A673 (cell line): Measurements from ENCODE around the gene ME2.

Experiments used
- EZH2 ChIP-seq: fragments of 200-600 bp; sonication (generic); IDR thresholded peaks from 2 replicates; pipeline ENCODE4 v1.6.1; 2017; ENCODE audit warnings: borderline replicate concordance, low read depth, mild to moderate bottlenecking, mixed read lengths, antibody characterized with exemption, low read length; ENCODE audit not compliant: poor library complexity, severe bottlenecking
- TF ChIP-seq, protein P1 (sequence below): fragments of 300-800, 200-600 bp; sonication (generic); conservative IDR thresholded peaks from 2 replicates; pipeline ENCODE4 v1.5.1; 2017; ENCODE audit warnings: low read depth, mild to moderate bottlenecking, antibody characterized with exemption, low read length, moderate library complexity, mixed read lengths

DNA sequence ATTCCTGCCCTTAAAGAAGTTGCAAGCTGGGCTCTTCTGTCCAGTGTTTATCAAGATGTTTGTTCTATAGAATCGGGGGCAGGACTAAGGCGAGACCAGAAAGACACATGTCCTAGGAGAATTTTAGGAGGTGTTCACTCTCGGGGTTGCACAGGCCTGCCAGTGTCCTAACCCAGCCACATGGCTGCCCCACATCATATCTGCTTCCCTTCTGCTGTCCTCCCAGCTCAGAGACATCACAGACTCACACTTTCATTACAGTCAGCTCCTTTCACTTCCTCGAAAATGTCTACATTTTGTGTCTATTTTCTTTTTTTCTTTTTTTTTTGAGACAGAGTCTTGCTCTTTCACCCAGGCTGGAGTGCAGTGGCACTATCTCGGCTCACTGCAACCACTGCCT, 48.4 kb upstream of the ME2 start:
- TF ChIP-seq, protein P1, sequence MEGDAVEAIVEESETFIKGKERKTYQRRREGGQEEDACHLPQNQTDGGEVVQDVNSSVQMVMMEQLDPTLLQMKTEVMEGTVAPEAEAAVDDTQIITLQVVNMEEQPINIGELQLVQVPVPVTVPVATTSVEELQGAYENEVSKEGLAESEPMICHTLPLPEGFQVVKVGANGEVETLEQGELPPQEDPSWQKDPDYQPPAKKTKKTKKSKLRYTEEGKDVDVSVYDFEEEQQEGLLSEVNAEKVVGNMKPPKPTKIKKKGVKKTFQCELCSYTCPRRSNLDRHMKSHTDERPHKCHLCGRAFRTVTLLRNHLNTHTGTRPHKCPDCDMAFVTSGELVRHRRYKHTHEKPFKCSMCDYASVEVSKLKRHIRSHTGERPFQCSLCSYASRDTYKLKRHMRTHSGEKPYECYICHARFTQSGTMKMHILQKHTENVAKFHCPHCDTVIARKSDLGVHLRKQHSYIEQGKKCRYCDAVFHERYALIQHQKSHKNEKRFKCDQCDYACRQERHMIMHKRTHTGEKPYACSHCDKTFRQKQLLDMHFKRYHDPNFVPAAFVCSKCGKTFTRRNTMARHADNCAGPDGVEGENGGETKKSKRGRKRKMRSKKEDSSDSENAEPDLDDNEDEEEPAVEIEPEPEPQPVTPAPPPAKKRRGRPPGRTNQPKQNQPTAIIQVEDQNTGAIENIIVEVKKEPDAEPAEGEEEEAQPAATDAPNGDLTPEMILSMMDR = no peak
- TF ChIP-seq EZH2 = no peak
